Measurements from ENCODE around the gene EFEMP1. TPM values are rescaled to one million over a fixed set of nuclear protein-coding genes. Genes with fewer than 3 reads are reported as not detected.

Gene EFEMP1
- total and polyA plus RNA-seq, 4 donors = 112 to 205 (median 159) TPM

- WGBS, 2 donors = 80 to 86% methylated on average over 2 of the region's 2 CpGs
- ATAC-seq (ENCODE audit: insufficient read depth, low FRiP score) = no peak
- no peak overlapping the region for H3K9ac ChIP-seq (ENCODE audit: insufficient read depth in 1 of 2, low read length in 2 of 2)
- no peaks in the 10 kb centered on the region for H3K4me1 ChIP-seq (ENCODE audit: control insufficient read depth in 5 of 5, insufficient read depth in 5 of 5, low read length in 5 of 5)
- no peaks in the 10 kb centered on the region for H3K27me3 ChIP-seq (ENCODE audit: control insufficient read depth in 3 of 3, insufficient read depth in 3 of 3, low read length in 2 of 3)
- H3K4me3 ChIP-seq = no peak overlapping the region
- DNase-seq = no peak
- no peak for TF ChIP-seq CTCF (IDR thresholded peaks at IDR 0.05; ENCODE audit: control extremely low read depth, extremely low read depth)
- no peaks in the 10 kb centered on the region for H3K9me3 ChIP-seq (ENCODE audit: control insufficient read depth in 4 of 4, insufficient read depth in 3 of 4, low read length in 3 of 4)
- peaks cover 0 to 1% (median 0%) of the 10 kb centered on the region in 4 donors for H3K36me3 ChIP-seq (ENCODE audit: control insufficient read depth in 4 of 4, insufficient read depth in 4 of 4, low read length in 4 of 4)
- no peak overlapping the region for H3K27ac ChIP-seq (ENCODE audit: low read depth in 1 of 2, low read length in 1 of 2)
Observed at GRCh38 chr2:55899881-55900280, 23.7 kb downstream of the EFEMP1 start.

- no peak for TF ChIP-seq CTCF (IDR thresholded peaks at IDR 0.05; ENCODE audit: control extremely low read depth, extremely low read depth)
- H3K27ac ChIP-seq (ENCODE audit: low read depth in 1 of 2, low read length in 1 of 2) = no peak overlapping the region
- no peak overlapping the region for H3K9ac ChIP-seq (ENCODE audit: insufficient read depth in 1 of 2, low read length in 2 of 2)
- no peak overlapping the region for H3K4me3 ChIP-seq
- DNase-seq (no peak), ATAC-seq (ENCODE audit: insufficient read depth, low FRiP score) (no peak)
- H3K9me3 ChIP-seq (ENCODE audit: control insufficient read depth in 4 of 4, insufficient read depth in 3 of 4, low read length in 3 of 4) = no peaks in the 10 kb centered on the region
- H3K27me3 ChIP-seq (ENCODE audit: control insufficient read depth in 3 of 3, insufficient read depth in 3 of 3, low read length in 2 of 3) = no peaks in the 10 kb centered on the region
- H3K4me1 ChIP-seq (ENCODE audit: control insufficient read depth in 5 of 5, insufficient read depth in 5 of 5, low read length in 5 of 5) = no peaks in the 10 kb centered on the region
- H3K36me3 ChIP-seq (ENCODE audit: control insufficient read depth in 4 of 4, insufficient read depth in 4 of 4, low read length in 4 of 4) = peaks cover 0 to 1% (median 0%) of the 10 kb centered on the region in 4 donors
- 90% methylated on average over 5 of the region's 5 CpGs for WGBS, 2 donors
Observed at GRCh38 chr2:55898386-55899040, 25.1 kb downstream of the EFEMP1 start.

- Histone ChIP-seq H3K9ac (ENCODE audit: insufficient read depth in 1 of 2, low read length in 2 of 2) (no peak overlapping the region), H3K36me3 (ENCODE audit: control insufficient read depth in 4 of 4, insufficient read depth in 4 of 4, low read length in 4 of 4) (peaks cover 0 to 1% (median 0%) of the 10 kb centered on the region in 4 donors), H3K4me3 (no peak overlapping the region), H3K27ac (ENCODE audit: low read depth in 1 of 2, low read length in 1 of 2) (no peak overlapping the region), H3K4me1 (ENCODE audit: control insufficient read depth in 5 of 5, insufficient read depth in 5 of 5, low read length in 5 of 5) (peaks cover 0 to 5% (median 0%) of the 10 kb centered on the region in 5 donors), H3K9me3 (ENCODE audit: control insufficient read depth in 4 of 4, insufficient read depth in 3 of 4, low read length in 3 of 4) (no peaks in the 10 kb centered on the region), H3K27me3 (ENCODE audit: control insufficient read depth in 3 of 3, insufficient read depth in 3 of 3, low read length in 2 of 3) (no peaks in the 10 kb centered on the region)
- no peak for TF ChIP-seq CTCF (IDR thresholded peaks at IDR 0.05; ENCODE audit: control extremely low read depth, extremely low read depth)
- DNase-seq (no peak), ATAC-seq (ENCODE audit: insufficient read depth, low FRiP score) (no peak)
Observed at GRCh38 chr2:55896633-55897032, 26.9 kb downstream of the EFEMP1 start.

GRCh38 chr2:55894720-55895119 lies 28.9 kb downstream of the EFEMP1 start:
- WGBS, 2 donors = 78 to 88% methylated on average over 2 of the region's 2 CpGs
- ATAC-seq (ENCODE audit: insufficient read depth, low FRiP score) (no peak), DNase-seq (no peak)
- no peak overlapping the region for H3K27ac ChIP-seq (ENCODE audit: low read depth in 1 of 2, low read length in 1 of 2)
- peaks cover 0 to 1% (median 0%) of the 10 kb centered on the region in 4 donors for H3K36me3 ChIP-seq (ENCODE audit: control insufficient read depth in 4 of 4, insufficient read depth in 4 of 4, low read length in 4 of 4)
- H3K4me1 ChIP-seq (ENCODE audit: control insufficient read depth in 5 of 5, insufficient read depth in 5 of 5, low read length in 5 of 5) = peaks cover 0 to 6% (median 0%) of the 10 kb centered on the region in 5 donors
- H3K4me3 ChIP-seq = no peak overlapping the region
- no peaks in the 10 kb centered on the region for H3K27me3 ChIP-seq (ENCODE audit: control insufficient read depth in 3 of 3, insufficient read depth in 3 of 3, low read length in 2 of 3)
- no peak overlapping the region for H3K9ac ChIP-seq (ENCODE audit: insufficient read depth in 1 of 2, low read length in 2 of 2)
- TF ChIP-seq CTCF (IDR thresholded peaks at IDR 0.05; ENCODE audit: control extremely low read depth, extremely low read depth) = no peak
- H3K9me3 ChIP-seq (ENCODE audit: control insufficient read depth in 4 of 4, insufficient read depth in 3 of 4, low read length in 3 of 4) = no peaks in the 10 kb centered on the region

Measured in lung (tissue), 12 donors.